ENCODE measurements around the gene LIPG.
A peak's percentile ranks its signal among the peaks of the same experiment; 100 is the strongest.

LIPG gene

DNA sequence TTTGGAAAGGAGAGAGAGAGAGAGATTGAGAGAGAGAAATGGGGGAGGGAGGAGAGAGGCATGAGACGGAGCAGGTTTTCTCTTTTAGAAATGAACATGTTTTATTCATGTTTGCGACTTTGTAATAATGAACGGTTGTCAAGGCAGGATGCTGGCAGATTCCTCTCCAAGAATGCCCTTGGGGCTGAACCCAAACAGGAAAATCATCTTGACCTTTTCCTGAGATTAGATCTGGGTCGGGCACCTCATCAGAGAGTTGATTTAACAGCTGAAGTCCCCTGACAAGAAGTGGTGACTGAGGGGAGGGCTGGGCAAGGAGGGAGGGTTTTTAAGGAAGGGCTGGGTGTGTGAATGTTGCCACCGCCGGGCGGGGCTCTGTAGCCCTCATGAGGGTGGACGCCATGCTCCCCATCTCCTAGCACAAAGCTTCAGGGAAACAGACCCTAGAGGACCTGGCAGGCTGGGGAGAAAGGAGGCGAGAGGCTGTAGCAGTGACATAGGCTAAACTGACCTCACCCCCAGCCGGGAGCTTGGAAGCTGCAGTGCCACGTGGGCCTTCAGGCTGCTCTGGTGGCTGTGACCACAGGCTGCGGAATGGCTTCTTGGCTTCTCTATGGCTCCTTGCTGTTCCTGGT is 60.0 kb downstream of the LIPG start:
- H3K4me3 ChIP-seq (ENCODE audit: control insufficient read depth, low read depth, low read length) = no peak overlapping the region
- TF ChIP-seq, protein P1, sequence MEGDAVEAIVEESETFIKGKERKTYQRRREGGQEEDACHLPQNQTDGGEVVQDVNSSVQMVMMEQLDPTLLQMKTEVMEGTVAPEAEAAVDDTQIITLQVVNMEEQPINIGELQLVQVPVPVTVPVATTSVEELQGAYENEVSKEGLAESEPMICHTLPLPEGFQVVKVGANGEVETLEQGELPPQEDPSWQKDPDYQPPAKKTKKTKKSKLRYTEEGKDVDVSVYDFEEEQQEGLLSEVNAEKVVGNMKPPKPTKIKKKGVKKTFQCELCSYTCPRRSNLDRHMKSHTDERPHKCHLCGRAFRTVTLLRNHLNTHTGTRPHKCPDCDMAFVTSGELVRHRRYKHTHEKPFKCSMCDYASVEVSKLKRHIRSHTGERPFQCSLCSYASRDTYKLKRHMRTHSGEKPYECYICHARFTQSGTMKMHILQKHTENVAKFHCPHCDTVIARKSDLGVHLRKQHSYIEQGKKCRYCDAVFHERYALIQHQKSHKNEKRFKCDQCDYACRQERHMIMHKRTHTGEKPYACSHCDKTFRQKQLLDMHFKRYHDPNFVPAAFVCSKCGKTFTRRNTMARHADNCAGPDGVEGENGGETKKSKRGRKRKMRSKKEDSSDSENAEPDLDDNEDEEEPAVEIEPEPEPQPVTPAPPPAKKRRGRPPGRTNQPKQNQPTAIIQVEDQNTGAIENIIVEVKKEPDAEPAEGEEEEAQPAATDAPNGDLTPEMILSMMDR (IDR thresholded peaks at IDR 0.05; ENCODE audit: control insufficient read depth, insufficient read depth, low read depth, low read length, missing control alignments) = no peak

DNA sequence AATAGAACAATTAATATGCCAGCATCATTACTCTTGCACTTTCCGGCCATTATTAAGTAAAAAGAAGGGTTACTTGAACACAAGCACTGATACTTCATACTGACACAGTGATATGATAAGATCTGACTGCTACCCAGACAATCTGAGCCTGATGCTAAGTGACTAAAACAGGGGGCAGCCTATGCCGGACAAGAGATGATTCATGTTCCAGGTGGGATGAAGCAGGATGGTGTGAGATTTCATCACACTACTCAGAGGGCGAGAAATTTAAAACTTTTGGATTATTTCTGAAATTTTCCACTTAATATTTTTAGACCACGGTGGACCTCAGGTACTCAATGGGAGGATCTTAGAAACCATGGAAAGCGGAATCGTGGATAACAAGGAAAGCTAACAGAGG is 61.7 kb downstream of the LIPG start:
- DNase-seq (ENCODE audit: low read depth) = no peak
- H3K4me3 ChIP-seq (ENCODE audit: control insufficient read depth, low read depth, low read length) = no peak overlapping the region
- TF ChIP-seq, protein P1 (IDR thresholded peaks at IDR 0.05; ENCODE audit: control insufficient read depth, insufficient read depth, low read depth, low read length, missing control alignments) = no peak

More for the DNA sequence above, 60.0 kb downstream of the LIPG start:
- no peak for DNase-seq (ENCODE audit: low read depth)

DNA sequence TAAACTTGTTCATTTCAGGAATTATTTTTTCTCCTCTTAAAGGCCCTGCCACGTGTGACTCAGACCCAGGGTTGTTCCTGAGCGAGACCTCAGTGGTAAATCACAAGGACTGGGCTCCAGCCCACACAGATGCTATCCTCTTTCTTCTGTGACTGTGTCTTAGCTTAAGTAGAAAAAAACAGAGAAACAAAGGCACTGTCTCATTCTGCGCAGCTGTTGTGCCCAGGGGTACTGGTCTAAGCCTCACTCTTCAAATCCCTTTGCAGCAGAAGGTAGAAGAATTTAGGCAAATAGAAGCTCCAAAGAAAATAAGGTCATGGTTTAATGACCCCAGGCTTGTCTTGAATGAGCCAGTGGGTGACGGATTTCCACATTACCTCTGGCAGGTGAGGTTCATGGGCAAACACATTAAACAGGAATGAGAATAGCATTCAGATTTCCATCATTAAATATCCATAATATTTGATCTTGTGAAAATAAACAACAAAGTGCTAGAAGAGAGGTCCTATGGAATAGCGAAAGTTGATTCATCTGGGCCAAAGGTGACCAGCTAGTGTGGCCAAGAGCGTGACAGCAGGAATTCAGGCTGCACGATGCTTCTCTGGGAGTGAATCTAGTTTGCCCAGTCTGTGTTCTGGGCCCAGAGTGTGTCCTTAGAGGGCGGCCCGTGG is 63.3 kb downstream of the LIPG start:
- TF ChIP-seq, protein P1 (IDR thresholded peaks at IDR 0.05; ENCODE audit: control insufficient read depth, insufficient read depth, low read depth, low read length, missing control alignments) = no peak
- no peak for DNase-seq (ENCODE audit: low read depth)
- H3K4me3 ChIP-seq (ENCODE audit: control insufficient read depth, low read depth, low read length) = no peak overlapping the region

DNA sequence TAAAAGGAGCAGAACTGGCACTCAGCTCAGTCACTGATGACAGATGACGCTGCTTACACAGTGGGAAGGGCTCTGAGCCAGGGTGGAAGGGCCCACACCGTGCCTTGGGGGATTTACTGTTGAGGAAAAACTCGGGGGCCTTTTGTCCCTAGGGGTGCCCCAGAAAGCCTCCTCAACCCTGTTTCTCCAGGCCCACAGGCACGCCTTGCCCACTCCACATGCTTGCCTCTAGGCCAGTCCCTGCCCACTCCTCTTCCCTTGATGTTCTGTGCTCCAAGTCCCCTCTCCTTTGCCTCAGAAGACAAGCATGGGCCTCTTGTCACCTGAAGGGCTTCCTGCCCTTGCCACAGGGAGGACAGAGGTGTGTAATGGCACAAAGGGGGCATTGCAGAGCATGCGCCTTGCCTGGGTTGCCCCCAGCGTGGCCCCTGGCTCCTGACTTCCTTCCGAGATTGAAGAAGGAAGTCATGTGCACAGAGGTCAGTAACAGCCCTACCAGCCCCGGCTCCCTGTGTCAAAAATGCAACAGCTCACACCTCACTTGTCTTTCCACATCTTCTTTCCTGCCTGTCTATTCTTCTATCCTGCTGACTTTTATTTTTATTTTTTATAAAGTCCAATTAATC is 65.1 kb downstream of the LIPG start:
- TF ChIP-seq, protein P1 (IDR thresholded peaks at IDR 0.05; ENCODE audit: control insufficient read depth, insufficient read depth, low read depth, low read length, missing control alignments) = no peak
- H3K4me3 ChIP-seq (ENCODE audit: control insufficient read depth, low read depth, low read length) = no peak overlapping the region
- no peak for DNase-seq (ENCODE audit: low read depth)

DNA sequence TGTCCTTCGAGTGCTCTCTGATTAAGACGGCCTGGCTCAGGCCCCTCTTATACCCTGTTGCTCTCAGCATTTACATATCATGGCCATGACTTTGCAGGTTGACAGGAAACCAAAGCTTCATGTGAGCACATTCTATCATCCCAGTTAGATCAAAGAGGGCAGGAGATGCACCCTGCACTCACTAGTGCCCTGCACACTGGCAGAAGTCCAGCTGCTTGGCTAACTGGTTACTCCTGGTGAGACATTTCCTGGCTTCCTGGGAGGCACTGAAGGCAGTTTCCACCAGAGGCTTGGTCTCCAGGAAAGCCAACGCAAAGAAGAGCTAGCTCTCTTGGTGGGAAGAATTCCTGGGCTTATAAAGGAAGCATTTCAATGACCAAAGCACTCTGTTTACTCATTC is 66.3 kb downstream of the LIPG start:
- TF ChIP-seq, protein P1 (IDR thresholded peaks at IDR 0.05; ENCODE audit: control insufficient read depth, insufficient read depth, low read depth, low read length, missing control alignments) = no peak
- H3K4me3 ChIP-seq (ENCODE audit: control insufficient read depth, low read depth, low read length) = no peak overlapping the region
- no peak for DNase-seq (ENCODE audit: low read depth)

DNA sequence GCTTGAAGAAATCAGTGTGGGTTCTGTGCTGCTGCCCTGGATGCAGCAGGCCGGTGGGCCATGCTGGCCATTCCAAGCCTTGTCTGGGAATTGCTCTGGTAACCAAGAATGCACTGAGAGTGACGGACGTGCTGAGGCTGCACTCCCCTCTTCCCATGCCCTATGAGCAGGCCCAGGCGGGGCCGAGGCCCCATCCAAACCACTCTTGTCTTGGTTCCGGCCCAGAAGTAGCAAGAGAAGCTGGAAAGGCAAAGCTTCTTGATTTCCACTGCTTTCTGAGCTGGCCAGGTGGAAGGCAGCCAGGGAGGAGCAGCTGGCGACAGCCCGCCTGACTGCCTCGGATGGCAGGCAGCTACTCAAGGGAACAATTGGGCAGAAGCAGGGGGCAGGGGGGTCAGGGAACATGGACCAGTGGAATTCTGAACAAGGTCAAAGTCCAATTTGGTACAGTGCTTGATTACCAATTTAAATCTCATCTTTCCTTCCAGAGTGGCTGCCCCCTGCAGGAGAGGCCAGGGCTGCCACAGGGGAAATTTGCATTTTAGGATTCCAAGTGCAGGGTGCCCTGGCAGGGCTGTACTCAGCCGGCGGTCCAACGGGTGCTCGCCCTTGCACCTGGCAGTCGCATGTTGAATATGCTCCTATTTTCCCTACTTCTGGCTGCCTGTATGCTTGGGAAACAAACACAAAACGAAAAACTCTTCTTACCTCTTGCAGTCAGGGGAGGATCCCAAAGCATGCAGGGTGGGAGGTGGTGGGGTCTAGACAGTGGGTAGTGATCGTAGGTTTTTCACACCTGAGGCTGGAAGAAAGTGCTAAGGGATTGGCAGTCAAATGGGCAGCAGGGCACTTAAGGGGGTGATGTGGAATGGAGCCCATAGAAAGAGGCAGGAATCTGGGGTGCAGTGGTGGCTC is 67.3 kb downstream of the LIPG start:
- no peak for DNase-seq (ENCODE audit: low read depth)
- no peak overlapping the region for H3K4me3 ChIP-seq (ENCODE audit: control insufficient read depth, low read depth, low read length)
- TF ChIP-seq, protein P1 (IDR thresholded peaks at IDR 0.05; ENCODE audit: control insufficient read depth, insufficient read depth, low read depth, low read length, missing control alignments) = peak; percentile 28

Data from AG09309 (cell line).